ENCODE data around the gene SPTBN5. TPM values are rescaled to one million over a fixed set of nuclear protein-coding genes. Genes with fewer than 3 reads are reported as not detected.

SPTBN5 gene
- 0.16 and 0.22 TPM in 2 replicates for total RNA-seq (2014; rRNA removed; shearing (Covaris generic))

GRCh38 chr15:41893422-41894250 is at the start of gene SPTBN5:
SPTBN5 (minus strand) TSS chr15:41894053; CDS start chr15:41893497, 556 bp downstream.
- peak; percentile 27 for DNase-seq (ENCODE audit: low spot score)

- no peak for DNase-seq (ENCODE audit: low spot score)
These were observed 49.0 kb upstream of the SPTBN5 start for GRCh38 chr15:41942886-41943285.

- DNase-seq (ENCODE audit: low spot score), result no peak
These were observed 48.0 kb upstream of the SPTBN5 start for GRCh38 chr15:41941644-41942415.

GRCh38 chr15:41940441-41940857 is 46.6 kb upstream of the SPTBN5 start:
- peak; percentile 83 for DNase-seq (ENCODE audit: low spot score)

GRCh38 chr15:41939986-41940385 is 46.1 kb upstream of the SPTBN5 start:
- DNase-seq (ENCODE audit: low spot score), result no peak

GRCh38 chr15:41937568-41937923 is 43.7 kb upstream of the SPTBN5 start:
- no peak for DNase-seq (ENCODE audit: low spot score)

GRCh38 chr15:41936649-41937567 is 43.1 kb upstream of the SPTBN5 start:
- DNase-seq (ENCODE audit: low spot score), result peak; percentile 83

- no peak for DNase-seq (ENCODE audit: low spot score)
These were observed 42.3 kb upstream of the SPTBN5 start for GRCh38 chr15:41936155-41936554.

- no peak for DNase-seq (ENCODE audit: low spot score)
These were observed 41.7 kb upstream of the SPTBN5 start for GRCh38 chr15:41935566-41936020.

- DNase-seq (ENCODE audit: low spot score), result peak; percentile 92
These were observed 41.0 kb upstream of the SPTBN5 start for GRCh38 chr15:41934843-41935242.

- peak; percentile 84 for DNase-seq (ENCODE audit: low spot score)
These were observed 39.9 kb upstream of the SPTBN5 start for GRCh38 chr15:41933771-41934170.

- no peak for DNase-seq (ENCODE audit: low spot score)
These were observed 39.5 kb upstream of the SPTBN5 start for GRCh38 chr15:41933326-41933725.

GRCh38 chr15:41932511-41933289 is 38.8 kb upstream of the SPTBN5 start:
- DNase-seq (ENCODE audit: low spot score), result no peak

GRCh38 chr15:41932101-41932500 is 38.2 kb upstream of the SPTBN5 start:
- no peak for DNase-seq (ENCODE audit: low spot score)

GRCh38 chr15:41930867-41931222 is 37.0 kb upstream of the SPTBN5 start:
- no peak for DNase-seq (ENCODE audit: low spot score)

GRCh38 chr15:41930221-41930866 is 36.5 kb upstream of the SPTBN5 start:
- peak; percentile 99 for DNase-seq (ENCODE audit: low spot score)

- DNase-seq (ENCODE audit: low spot score), result peak; percentile 41
These were observed 35.1 kb upstream of the SPTBN5 start for GRCh38 chr15:41928637-41929620.

- DNase-seq (ENCODE audit: low spot score), result no peak
These were observed 34.2 kb upstream of the SPTBN5 start for GRCh38 chr15:41928100-41928499.

GRCh38 chr15:41927536-41927935 is 33.7 kb upstream of the SPTBN5 start:
- DNase-seq (ENCODE audit: low spot score), result no peak

All from A172 (cell line).